ENCODE results near the gene SLC10A7.

DNA sequence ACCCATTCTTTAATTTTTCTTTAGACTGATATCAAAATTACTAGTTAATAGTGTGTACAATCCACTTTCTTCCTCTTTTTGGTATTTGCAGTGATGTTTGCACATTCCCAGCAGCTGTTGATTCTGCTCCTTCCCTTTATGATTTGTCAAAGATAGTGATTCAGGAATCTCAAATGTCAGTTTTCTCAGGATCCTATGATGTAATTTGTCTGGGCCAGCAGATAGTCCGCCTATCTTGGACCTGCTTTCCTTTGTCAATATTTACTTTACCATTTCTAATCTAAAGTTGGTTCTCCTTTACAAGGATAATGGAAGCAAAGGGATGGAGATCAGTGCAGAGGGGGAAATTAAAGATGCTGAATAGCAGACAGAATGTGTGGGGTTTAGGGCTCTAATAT, 185.3 kb downstream of the SLC10A7 start:
- TF ChIP-seq POLR2A (IDR thresholded peaks at IDR 0.05) (no peak), POLR2AphosphoS5 (IDR thresholded peaks at IDR 0.05) (no peak)
- TF ChIP-seq, protein P1, sequence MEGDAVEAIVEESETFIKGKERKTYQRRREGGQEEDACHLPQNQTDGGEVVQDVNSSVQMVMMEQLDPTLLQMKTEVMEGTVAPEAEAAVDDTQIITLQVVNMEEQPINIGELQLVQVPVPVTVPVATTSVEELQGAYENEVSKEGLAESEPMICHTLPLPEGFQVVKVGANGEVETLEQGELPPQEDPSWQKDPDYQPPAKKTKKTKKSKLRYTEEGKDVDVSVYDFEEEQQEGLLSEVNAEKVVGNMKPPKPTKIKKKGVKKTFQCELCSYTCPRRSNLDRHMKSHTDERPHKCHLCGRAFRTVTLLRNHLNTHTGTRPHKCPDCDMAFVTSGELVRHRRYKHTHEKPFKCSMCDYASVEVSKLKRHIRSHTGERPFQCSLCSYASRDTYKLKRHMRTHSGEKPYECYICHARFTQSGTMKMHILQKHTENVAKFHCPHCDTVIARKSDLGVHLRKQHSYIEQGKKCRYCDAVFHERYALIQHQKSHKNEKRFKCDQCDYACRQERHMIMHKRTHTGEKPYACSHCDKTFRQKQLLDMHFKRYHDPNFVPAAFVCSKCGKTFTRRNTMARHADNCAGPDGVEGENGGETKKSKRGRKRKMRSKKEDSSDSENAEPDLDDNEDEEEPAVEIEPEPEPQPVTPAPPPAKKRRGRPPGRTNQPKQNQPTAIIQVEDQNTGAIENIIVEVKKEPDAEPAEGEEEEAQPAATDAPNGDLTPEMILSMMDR (IDR thresholded peaks at IDR 0.05 in 8 of 11, conservative IDR thresholded peaks at IDR 0.05 in 3 of 11), result no peak
